SH-SY5Y (cell line): ENCODE data around the gene TMX4.

ENCODE experiments used
- GATA2 ChIP-seq: IDR thresholded peaks from 2 replicates; pipeline ENCODE4 v1.6.1; 2011; ENCODE audit warnings: mild to moderate bottlenecking, low read depth, low read length
- GATA3 ChIP-seq: IDR thresholded peaks from 2 replicates; pipeline ENCODE4 v1.6.1; 2011; ENCODE audit warnings: low read depth, mild to moderate bottlenecking, low read length, moderate library complexity

- TF ChIP-seq GATA3 (no peak), GATA2 (no peak)
Observed at GRCh38 chr20:7993238-7993637, 26.3 kb downstream of the TMX4 start.
